HL-60 (cell line): ENCODE results near the gene ATAD2B.

Experiments used
- GABPA ChIP-seq: IDR thresholded peaks from 2 replicates; pipeline ENCODE4 v1.6.1; 2012; ENCODE audit warnings: low read depth
- POLR2AphosphoS5 ChIP-seq: IDR thresholded peaks from 2 replicates; pipeline ENCODE4 v1.6.1; 2012; ENCODE audit warnings: low read depth
- TF ChIP-seq, protein P1 (sequence below): IDR thresholded peaks from one replicate; pipeline ENCODE4 v1.5.1; 2011; ENCODE audit warnings: low read length, control low read depth, inconsistent platforms; ENCODE audit not compliant: insufficient read depth
- TF ChIP-seq, protein P2 (sequence below): IDR thresholded peaks from 2 replicates; pipeline ENCODE4 v1.6.1; 2012; ENCODE audit warnings: low read depth; ENCODE audit not compliant: insufficient replicate concordance

DNA sequence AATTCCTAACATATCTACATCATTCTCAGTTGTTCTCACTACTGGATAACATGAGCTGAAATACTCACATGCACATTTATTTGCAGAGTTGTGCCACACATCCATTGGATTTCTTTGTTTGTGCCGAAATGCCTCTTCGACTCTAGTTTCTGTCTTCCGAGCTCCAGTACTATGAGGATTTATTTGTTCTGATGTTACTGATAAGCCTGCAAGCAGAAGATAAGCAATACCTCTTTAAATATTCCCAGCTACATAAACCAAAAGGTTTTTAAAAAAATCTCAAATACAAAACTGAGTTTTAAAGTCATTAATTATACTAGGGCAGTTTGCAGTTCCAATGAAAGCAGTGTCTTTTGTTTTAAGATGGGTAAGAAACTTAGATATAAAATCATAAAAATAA lies 164.8 kb downstream of the ATAD2B start:
- TF ChIP-seq POLR2AphosphoS5 (no peak), GABPA (no peak)
- TF ChIP-seq, protein P1, sequence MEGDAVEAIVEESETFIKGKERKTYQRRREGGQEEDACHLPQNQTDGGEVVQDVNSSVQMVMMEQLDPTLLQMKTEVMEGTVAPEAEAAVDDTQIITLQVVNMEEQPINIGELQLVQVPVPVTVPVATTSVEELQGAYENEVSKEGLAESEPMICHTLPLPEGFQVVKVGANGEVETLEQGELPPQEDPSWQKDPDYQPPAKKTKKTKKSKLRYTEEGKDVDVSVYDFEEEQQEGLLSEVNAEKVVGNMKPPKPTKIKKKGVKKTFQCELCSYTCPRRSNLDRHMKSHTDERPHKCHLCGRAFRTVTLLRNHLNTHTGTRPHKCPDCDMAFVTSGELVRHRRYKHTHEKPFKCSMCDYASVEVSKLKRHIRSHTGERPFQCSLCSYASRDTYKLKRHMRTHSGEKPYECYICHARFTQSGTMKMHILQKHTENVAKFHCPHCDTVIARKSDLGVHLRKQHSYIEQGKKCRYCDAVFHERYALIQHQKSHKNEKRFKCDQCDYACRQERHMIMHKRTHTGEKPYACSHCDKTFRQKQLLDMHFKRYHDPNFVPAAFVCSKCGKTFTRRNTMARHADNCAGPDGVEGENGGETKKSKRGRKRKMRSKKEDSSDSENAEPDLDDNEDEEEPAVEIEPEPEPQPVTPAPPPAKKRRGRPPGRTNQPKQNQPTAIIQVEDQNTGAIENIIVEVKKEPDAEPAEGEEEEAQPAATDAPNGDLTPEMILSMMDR = no peak
- TF ChIP-seq, protein P2, sequence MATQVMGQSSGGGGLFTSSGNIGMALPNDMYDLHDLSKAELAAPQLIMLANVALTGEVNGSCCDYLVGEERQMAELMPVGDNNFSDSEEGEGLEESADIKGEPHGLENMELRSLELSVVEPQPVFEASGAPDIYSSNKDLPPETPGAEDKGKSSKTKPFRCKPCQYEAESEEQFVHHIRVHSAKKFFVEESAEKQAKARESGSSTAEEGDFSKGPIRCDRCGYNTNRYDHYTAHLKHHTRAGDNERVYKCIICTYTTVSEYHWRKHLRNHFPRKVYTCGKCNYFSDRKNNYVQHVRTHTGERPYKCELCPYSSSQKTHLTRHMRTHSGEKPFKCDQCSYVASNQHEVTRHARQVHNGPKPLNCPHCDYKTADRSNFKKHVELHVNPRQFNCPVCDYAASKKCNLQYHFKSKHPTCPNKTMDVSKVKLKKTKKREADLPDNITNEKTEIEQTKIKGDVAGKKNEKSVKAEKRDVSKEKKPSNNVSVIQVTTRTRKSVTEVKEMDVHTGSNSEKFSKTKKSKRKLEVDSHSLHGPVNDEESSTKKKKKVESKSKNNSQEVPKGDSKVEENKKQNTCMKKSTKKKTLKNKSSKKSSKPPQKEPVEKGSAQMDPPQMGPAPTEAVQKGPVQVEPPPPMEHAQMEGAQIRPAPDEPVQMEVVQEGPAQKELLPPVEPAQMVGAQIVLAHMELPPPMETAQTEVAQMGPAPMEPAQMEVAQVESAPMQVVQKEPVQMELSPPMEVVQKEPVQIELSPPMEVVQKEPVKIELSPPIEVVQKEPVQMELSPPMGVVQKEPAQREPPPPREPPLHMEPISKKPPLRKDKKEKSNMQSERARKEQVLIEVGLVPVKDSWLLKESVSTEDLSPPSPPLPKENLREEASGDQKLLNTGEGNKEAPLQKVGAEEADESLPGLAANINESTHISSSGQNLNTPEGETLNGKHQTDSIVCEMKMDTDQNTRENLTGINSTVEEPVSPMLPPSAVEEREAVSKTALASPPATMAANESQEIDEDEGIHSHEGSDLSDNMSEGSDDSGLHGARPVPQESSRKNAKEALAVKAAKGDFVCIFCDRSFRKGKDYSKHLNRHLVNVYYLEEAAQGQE = no peak
